ENCODE measurements around the gene CCDC40. TPM values are rescaled to one million over a fixed set of nuclear protein-coding genes. Genes with fewer than 3 reads are reported as not detected.

CCDC40 gene
- total and polyA plus RNA-seq, 9 of the 15 experiments (the other 6 are each of a cell fraction or from before 2014, with no cell fraction given), result 0.07 to 0.33 TPM; not detected in 7

DNA sequence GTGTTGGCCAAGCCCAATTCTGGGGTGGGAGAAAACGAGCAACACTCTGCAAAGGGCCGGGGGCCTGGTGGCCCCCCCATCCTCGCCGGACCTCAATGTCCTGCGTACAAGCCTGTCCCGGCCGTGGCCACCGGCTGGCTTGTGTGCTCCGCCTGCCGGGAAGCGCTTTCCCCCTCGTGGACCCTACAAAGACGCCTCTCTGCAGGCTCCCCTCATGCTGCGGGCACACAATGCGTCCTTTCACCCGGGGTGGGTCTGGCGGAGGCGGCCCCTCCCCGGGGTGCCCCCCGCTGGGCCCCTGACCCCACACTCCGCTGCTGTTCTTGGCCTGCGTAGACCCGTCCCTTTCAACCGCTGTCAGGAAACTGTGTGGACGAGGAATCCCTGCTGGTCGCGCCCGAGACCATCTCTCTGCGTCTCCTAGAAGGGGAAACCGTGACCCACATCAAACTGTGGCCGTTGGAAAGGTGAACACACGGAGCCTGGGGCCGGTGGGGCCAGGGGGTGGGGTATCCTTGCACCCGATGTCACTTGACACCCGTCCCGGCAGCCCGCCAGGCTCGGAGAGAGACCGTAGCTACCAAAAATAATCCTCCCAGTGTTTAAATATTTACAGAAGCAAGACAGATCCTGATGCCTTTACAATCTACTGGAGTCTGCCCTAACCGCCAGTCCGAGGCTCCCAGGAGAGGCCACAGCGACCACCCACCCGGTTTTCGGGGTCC lies 44.4 kb upstream of the CCDC40 start:
- peak overlapping the region in 1 of 2 experiments; percentile 35; a peak in 1 of 4 replicates for H3K9ac ChIP-seq (ENCODE audit: insufficient read depth in 1 of 2, low read depth in 2 of 2, low read length in 2 of 2)
- ATAC-seq, result peak; percentile 43
- intact Hi-C loops (cut with micrococcal nuclease), result loop anchor here (5.0 kb wide), 1 partner anchor 180 kb away; no protein-coding TSS in a partner anchor
- TF ChIP-seq PML (IDR thresholded peaks at IDR 0.05; ENCODE audit: low read length) (no peak), MAZ (CRISPR knock-in tag; conservative IDR thresholded peaks at IDR 0.05 in 1 of 2, IDR thresholded peaks at IDR 0.05 in 1 of 2) (0 out of 4 replicates have a peak, but pooled peaks of 1 of the 2 experiments have one; percentile 2), RBM25 (IDR thresholded peaks at IDR 0.05; ENCODE audit: low read depth, low read length, severe bottlenecking) (no peak), CGGBP1 (CRISPR knock-in tag; IDR thresholded peaks at IDR 0.05) (no peak), SNIP1 (IDR thresholded peaks at IDR 0.05; ENCODE audit: low read depth) (no peak), PHF8 (IDR thresholded peaks at IDR 0.05; ENCODE audit: borderline replicate concordance, low read length) (no peak), TAL1 (IDR thresholded peaks at IDR 0.05) (no peak), HNRNPLL (IDR thresholded peaks at IDR 0.05; ENCODE audit: low read depth, low read length, poor library complexity, severe bottlenecking) (no peak), ZSCAN29 (IDR thresholded peaks at IDR 0.05) (peak; percentile 97), ZNF740 (CRISPR knock-in tag; IDR thresholded peaks at IDR 0.05) (no peak), ZNF740 (tag; IDR thresholded peaks at IDR 0.05) (0 out of 4 replicates have a peak, but pooled peaks of 1 of the 2 experiments have one; percentile 54), EHMT2 (IDR thresholded peaks at IDR 0.05) (no peak), MEF2A (IDR thresholded peaks at IDR 0.05; ENCODE audit: control insufficient read depth, low read depth, low read length) (no peak), ZNF41 (CRISPR knock-in tag; conservative IDR thresholded peaks at IDR 0.05) (no peak), ZNF436 (CRISPR knock-in tag; IDR thresholded peaks at IDR 0.05) (no peak), ZBTB33 (CRISPR knock-in tag; IDR thresholded peaks at IDR 0.05) (peak; percentile 55; the same call in 1 of the 2 replicates)
- TF ChIP-seq, protein P1, sequence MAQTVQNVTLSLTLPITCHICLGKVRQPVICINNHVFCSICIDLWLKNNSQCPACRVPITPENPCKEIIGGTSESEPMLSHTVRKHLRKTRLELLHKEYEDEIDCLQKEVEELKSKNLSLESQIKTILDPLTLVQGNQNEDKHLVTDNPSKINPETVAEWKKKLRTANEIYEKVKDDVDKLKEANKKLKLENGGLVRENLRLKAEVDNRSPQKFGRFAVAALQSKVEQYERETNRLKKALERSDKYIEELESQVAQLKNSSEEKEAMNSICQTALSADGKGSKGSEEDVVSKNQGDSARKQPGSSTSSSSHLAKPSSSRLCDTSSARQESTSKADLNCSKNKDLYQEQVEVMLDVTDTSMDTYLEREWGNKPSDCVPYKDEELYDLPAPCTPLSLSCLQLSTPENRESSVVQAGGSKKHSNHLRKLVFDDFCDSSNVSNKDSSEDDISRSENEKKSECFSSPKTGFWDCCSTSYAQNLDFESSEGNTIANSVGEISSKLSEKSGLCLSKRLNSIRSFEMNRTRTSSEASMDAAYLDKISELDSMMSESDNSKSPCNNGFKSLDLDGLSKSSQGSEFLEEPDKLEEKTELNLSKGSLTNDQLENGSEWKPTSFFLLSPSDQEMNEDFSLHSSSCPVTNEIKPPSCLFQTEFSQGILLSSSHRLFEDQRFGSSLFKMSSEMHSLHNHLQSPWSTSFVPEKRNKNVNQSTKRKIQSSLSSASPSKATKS (CRISPR knock-in tag; IDR thresholded peaks at IDR 0.05), result no peak

More for the DNA sequence above, 44.4 kb upstream of the CCDC40 start:
- Histone ChIP-seq H3K4me2 (ENCODE audit: insufficient read depth, low read length) (no peak overlapping the region), H3K4me3 (no peak overlapping the region), H2AFZ (ENCODE audit: low read depth, low read length) (0 out of 2 replicates have a peak overlapping the region, but pooled peaks have one; percentile 10), H3K9me3 (replicated peaks; ENCODE audit: control insufficient read depth, insufficient read depth, low read depth, low read length) (no peaks in the 10 kb centered on the region), H3K27me3 (ENCODE audit: control insufficient read depth in 2 of 2, insufficient read depth in 2 of 2, low read length in 2 of 2) (peaks cover 38 to 69% of the 10 kb centered on the region in 2 experiments), H3K9me1 (ENCODE audit: control insufficient read depth, insufficient read depth, low read length) (no peaks in the 10 kb centered on the region), H3K79me2 (ENCODE audit: control insufficient read depth, insufficient read depth, low read length) (no peaks in the 10 kb centered on the region), H3K4me1 (replicated peaks in 1 of 2; ENCODE audit: control insufficient read depth in 2 of 2, insufficient read depth in 2 of 2, low read length in 2 of 2) (peaks cover 16 to 34% of the 10 kb centered on the region in 2 experiments), H4K20me1 (replicated peaks; ENCODE audit: control insufficient read depth, insufficient read depth, low read length) (peaks cover 7% of the 10 kb centered on the region), H3K36me3 (ENCODE audit: control insufficient read depth, insufficient read depth, low read length) (no peaks in the 10 kb centered on the region), H3K27ac (ENCODE audit: extremely low read depth, low read depth, low read length) (no peak overlapping the region)
- FAIRE-seq (no peak), DNase-seq (ENCODE audit: extremely low read depth in 1 of 4, low spot score in 3 of 4) (no peak)
- in situ Hi-C loops (cut with MboI), result no loop called here
- CTCF ChIA-PET (ENCODE audit: low intra/inter-chr PET ratio), result interaction anchor here (0.6 kb wide), 2 partner anchors 152 to 755 kb away, joined by 4 to 5 read pairs; no protein-coding TSS in a partner anchor
- no TSS peak for BruUV-seq (replicated peaks)
- 32% methylated on average over 28 of the region's 44 CpGs for WGBS (ENCODE audit: insufficient coverage, low coverage, missing lambda C conversion rate)
- POLR2A ChIA-PET, result interaction anchor here (0.6 to 1.0 kb wide), 3 partner anchors 16 to 242 kb away, joined by 3 to 4 read pairs (median 4); partner anchors contain the start of gene CBX4

All from K562 (cell line).